Fibroblast of pulmonary artery (primary cell): ENCODE measurements around the gene CUL9.

ENCODE experiments used
- DNase-seq: peaks from one replicate; pipeline ENCODE4 v3.0.0-alpha.2; 2010; ENCODE audit warnings: low read depth
- H3K4me3 ChIP-seq: replicated peaks from 2 replicates; pipeline ENCODE4 v1.5.1; 2011; ENCODE audit warnings: low read depth, mild to moderate bottlenecking, control low read depth, low read length, moderate library complexity
- TF ChIP-seq, protein P1 (sequence below): IDR thresholded peaks from 2 replicates; pipeline ENCODE4 v1.5.1; 2011; ENCODE audit warnings: mild to moderate bottlenecking, control low read depth, low read length, inconsistent platforms; ENCODE audit errors: missing control alignments

The CUL9 gene

DNA sequence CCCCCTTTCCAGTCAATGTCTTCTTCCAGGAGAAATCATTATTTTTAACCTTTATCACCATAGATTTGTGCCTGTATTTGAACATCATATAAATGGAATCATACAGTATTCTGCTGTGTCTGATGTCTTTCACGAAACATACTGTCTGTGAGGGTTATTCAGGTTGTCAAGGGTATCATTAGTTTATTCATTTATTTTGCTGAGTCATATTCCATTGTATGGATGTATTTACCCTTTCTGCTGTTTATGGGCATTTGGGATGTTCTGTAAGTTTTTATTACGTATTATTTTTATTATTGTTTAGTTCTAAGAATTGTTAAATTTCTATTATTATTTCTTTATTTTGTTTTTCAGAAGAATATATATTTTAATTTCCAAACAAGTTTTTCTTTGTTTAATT is 25.3 kb downstream of the CUL9 start:
- no peak for DNase-seq
- no peak overlapping the region for H3K4me3 ChIP-seq
- TF ChIP-seq, protein P1, sequence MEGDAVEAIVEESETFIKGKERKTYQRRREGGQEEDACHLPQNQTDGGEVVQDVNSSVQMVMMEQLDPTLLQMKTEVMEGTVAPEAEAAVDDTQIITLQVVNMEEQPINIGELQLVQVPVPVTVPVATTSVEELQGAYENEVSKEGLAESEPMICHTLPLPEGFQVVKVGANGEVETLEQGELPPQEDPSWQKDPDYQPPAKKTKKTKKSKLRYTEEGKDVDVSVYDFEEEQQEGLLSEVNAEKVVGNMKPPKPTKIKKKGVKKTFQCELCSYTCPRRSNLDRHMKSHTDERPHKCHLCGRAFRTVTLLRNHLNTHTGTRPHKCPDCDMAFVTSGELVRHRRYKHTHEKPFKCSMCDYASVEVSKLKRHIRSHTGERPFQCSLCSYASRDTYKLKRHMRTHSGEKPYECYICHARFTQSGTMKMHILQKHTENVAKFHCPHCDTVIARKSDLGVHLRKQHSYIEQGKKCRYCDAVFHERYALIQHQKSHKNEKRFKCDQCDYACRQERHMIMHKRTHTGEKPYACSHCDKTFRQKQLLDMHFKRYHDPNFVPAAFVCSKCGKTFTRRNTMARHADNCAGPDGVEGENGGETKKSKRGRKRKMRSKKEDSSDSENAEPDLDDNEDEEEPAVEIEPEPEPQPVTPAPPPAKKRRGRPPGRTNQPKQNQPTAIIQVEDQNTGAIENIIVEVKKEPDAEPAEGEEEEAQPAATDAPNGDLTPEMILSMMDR: no peak

DNA sequence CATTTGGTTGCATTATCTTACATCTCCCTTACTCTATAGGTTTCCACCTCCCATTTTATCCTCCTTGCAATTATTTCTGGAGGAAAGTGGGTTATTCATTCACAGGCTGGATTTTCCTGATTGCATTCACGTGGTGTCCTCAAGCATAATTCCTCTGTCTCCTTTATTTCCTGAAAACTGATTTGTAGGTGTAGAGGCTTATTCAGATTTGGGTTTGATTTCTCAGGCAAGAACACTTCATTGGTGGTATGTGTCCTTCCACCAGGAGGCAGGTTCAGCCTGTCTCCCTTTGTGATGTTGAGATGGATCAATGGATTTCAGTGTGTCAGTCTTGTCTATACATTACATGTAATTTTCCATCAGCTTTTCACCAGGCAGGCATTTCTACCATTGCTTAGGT is 30.0 kb downstream of the CUL9 start:
- H3K4me3 ChIP-seq: no peak overlapping the region
- TF ChIP-seq, protein P1: peak; percentile 7
- DNase-seq: no peak

GRCh38 chr6:43213431-43213830 is 31.4 kb downstream of the CUL9 start:
- H3K4me3 ChIP-seq: no peak overlapping the region
- TF ChIP-seq, protein P1: no peak

DNA sequence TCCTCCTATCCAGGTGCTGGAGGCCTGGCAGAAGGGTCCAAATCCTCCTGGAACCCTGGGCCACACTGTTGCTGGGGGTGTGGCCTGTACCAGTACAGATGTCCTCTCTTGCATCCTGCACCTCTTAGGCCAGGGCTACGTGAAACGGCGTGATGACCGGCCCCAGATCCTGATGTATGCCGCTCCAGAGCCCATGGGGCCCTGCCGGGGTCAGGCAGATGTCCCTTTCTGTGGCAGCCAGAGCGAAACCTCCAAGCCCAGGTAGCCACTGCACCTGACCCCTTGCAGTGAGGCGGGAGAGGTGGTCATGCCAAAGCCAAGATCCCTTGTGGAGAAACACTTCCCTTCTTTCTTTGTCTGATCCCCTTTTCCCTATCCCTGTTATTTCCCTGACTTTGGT is 33.1 kb downstream of the CUL9 start:
- DNase-seq: no peak
- TF ChIP-seq, protein P1: no peak
- H3K4me3 ChIP-seq: no peak overlapping the region

More at GRCh38 chr6:43213431-43213830, 31.4 kb downstream of the CUL9 start:
- no peak for DNase-seq

DNA sequence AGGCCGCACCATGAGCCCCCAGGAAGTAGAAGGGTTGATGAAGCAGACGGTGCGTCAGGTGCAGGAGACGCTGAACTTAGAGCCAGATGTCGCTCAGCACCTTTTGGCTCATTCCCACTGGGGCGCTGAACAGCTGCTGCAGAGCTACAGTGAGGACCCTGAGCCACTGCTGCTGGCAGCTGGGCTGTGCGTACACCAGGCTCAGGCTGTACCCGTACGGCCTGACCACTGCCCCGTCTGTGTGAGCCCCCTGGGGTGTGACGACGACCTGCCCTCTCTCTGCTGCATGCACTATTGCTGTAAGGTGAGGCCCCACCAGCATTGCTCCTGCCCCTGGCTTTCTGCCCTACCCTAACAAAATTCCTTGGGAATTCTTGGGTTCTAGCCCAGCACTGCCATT is 34.2 kb downstream of the CUL9 start:
- no peak overlapping the region for H3K4me3 ChIP-seq
- TF ChIP-seq, protein P1: no peak

GRCh38 chr6:43217351-43217750 is 35.4 kb downstream of the CUL9 start:
- H3K4me3 ChIP-seq: no peak overlapping the region
- TF ChIP-seq, protein P1: no peak
- DNase-seq: no peak

More for the DNA sequence above, 34.2 kb downstream of the CUL9 start:
- DNase-seq: no peak

DNA sequence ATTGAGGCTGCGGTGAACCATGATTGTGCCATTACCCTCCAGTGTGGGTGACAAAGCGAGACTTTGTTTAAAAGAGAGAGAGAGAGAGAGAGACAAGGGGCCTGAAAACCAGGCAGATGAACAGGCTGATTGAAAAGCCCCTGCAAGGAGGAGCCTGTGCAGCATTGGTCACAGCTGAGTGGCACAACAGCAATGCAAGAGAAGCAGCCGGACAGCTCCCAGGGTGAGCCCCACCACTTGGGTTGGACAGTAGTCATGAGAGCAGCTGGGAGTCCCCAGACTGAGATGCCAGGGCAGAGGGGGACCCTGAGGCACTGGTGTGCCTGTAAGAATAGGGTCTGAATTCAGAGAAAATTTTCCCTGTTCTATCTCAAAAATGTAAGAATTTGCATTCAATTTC is 37.1 kb downstream of the CUL9 start:
- TF ChIP-seq, protein P1: no peak
- no peak for DNase-seq
- H3K4me3 ChIP-seq: no peak overlapping the region
